Mesenteric fat pad (tissue), 1 donor: Measurements from ENCODE around the gene CD93. TPM values are rescaled to one million over a fixed set of nuclear protein-coding genes. Genes with fewer than 3 reads are reported as not detected.

ENCODE experiments used
- DNase-seq: peaks from one replicate; pipeline ENCODE4 v3.0.0-alpha.2; 2020; ENCODE audit warnings: low spot score
- total RNA-seq: library from RNA; stranded (reverse); fragmentation: NEBNext Ultra II Directional; extraction: Animal tissue kit (Norgen Biotek cat#: 25700); gene quantifications from one replicate; pipeline ENCODE4 v1.2.1, GENCODE V29; 2021
- donor health status: DM: yes; HTN: yes; CAD: no.

CD93 gene
- total RNA-seq, 1 donor from 2014 or later = 105 TPM

DNA sequence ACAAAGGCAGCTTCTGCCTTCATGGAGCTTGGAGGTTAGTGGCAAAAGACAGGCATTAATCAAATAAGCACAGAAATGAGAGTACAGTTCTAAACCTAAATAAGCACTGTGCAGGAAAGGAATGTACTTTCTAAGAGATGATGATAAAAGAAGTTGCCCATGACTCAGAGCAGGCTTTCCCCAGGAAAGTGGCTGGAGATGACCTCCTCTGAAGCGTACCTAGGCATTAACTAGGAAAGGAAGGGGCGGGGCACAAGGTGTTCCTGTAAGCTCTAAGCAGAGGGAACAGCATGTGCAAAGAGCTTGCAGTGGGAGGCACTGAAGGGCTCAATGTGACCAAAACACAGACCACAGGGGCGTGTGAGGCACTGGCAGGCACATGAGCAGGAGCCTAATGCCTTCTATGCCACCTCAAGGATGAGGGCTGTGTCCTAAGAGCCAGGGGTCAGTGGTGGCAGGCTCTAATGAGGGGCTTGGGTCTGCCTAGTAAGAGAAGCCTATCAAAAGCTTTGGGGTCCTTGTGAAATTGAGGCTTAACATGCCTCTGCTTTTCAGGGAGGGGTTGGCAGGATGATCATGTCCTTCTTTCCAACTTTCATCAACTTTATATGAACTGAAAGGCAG, 46.1 kb downstream of the CD93 start:
- DNase-seq = no peak

DNA sequence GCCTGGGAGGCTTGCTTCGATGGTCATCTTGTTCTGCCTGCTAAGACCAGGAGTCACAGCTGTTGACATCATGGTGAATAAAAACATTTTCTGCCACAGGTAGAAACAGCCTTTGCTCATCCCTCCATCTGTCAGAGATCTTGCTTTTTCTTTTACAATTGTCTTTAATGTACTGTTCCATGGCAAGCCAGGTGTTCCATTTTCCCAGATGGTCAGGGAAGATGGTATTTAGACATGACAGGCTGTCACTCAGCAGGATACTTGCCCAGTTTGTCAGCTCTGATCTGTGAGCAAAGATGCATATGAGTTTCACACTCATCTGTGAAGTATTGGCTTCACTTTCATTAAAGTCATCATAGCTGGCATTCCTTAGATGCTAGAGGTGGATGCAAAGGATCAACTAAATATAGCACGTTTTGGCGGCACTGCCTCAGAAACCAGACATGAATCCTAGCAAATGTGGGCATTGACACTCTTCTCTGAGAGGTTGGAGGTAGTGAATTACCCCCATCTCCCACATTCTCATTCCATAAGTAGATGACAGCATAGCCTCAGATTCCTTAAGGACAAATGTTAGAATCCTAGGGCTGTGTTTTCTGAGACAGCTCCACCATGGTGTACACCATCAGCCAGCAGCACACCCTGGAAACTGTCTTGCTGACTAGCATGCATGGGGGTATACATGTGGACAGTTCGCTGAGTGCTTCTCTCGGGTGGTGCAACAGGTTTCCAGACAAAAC, 46.8 kb downstream of the CD93 start:
- DNase-seq = no peak

DNA sequence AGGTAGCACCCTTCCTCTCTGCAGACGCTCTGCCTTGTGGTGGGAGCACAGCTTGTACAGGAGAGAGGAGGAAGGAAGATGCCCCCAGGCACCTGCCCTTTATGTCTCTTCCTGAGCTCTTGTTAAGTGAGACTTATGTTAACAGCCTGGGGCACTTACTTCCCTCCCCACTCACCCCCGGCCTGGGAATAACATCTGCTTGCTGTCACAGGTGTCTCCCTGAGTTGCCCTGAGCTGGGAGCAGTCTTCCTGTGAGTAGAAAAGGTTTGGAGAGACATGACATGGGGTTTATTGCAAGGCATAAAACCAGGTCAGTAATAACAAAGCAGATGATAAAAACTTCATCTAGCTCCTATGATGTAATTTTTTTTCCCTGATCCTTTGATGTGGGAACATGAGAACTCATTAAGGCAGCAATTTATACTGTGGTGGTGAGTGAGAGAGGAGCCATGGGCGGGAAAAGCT, 49.1 kb downstream of the CD93 start:
- DNase-seq = no peak

DNA sequence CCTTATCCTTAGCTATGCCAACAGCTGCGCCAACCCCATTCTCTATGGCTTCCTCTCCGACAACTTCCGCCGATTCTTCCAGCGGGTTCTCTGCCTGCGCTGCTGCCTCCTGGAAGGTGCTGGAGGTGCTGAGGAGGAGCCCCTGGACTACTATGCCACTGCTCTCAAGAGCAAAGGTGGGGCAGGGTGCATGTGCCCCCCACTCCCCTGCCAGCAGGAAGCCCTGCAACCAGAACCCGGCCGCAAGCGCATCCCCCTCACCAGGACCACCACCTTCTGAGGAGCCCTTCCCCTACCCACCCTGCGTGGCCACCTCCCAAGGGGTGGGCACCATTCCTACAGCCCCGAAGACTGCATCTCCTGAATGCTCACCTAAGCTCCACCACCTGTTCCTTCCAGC, 49.8 kb downstream of the CD93 start:
- DNase-seq = no peak

DNA sequence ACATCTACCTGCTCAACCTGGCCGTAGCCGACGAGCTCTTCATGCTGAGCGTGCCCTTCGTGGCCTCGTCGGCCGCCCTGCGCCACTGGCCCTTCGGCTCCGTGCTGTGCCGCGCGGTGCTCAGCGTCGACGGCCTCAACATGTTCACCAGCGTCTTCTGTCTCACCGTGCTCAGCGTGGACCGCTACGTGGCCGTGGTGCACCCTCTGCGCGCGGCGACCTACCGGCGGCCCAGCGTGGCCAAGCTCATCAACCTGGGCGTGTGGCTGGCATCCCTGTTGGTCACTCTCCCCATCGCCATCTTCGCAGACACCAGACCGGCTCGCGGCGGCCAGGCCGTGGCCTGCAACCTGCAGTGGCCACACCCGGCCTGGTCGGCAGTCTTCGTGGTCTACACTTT, 50.4 kb downstream of the CD93 start:
- DNase-seq = no peak

DNA sequence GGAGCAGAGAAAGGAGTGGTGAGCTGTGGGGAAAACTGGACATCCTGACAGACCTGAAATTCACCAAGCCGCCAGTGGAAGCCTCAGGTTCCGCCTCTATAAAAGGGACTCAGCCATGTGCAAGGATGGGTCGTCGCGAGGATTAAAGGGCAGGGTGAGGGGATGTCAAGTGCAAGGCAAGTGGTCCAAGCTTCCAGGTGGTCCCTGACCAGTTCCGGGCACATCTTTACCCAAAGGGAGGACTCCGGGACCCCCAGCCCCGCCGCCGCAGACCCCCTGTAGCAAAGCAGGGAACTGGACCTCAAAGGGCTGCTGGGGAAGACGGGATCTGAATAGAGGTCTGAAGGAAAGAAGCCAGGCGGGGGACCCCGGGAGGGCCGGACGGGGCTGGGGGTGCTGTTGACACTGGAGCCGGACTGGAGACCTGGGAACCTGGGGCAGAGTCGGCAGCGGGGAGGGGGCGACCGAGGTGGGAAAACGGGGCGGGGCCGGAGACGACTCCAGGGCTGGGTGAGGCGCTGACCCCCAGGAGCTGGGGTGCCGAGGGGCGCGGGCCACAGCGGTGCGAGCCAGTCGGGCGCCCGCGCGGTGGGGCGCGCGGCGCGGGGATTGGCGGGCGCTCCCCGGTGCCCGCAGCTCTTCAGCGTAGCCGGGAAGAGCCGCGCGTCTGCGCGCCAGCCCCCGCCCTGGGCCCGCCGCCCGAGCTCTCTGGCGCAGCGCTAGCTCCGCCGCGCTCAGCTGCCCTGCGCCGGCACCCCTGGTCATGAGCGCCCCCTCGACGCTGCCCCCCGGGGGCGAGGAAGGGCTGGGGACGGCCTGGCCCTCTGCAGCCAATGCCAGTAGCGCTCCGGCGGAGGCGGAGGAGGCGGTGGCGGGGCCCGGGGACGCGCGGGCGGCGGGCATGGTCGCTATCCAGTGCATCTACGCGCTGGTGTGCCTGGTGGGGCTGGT, 51.1 kb downstream of the CD93 start, which contains the start of gene SSTR4:
Gene SSTR4, plus strand, starts transcription at position 592 of the 951 bp plus-strand sequence. Its CDS starts 172 bp downstream, at position 764.
- DNase-seq = no peak

DNA sequence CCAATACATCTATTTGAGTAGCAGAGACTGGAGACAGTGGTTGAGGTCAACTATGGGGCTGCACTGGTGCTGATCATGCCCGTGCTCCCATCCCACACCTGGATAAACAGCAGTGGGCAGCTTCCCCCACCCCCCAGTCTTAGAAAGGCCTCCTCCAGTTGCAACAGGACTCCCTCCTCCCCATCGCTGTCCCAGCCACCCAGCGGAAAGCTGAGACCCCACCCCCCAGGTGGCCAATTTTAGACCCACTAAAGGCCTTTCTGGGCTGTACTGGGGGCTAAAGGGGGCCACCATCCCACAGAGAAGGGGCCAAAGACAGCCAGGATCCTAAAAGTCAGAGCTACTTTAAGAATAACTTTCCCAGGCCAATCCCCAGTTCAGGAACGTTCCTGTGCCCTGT, 52.2 kb downstream of the CD93 start:
- DNase-seq = no peak

DNA sequence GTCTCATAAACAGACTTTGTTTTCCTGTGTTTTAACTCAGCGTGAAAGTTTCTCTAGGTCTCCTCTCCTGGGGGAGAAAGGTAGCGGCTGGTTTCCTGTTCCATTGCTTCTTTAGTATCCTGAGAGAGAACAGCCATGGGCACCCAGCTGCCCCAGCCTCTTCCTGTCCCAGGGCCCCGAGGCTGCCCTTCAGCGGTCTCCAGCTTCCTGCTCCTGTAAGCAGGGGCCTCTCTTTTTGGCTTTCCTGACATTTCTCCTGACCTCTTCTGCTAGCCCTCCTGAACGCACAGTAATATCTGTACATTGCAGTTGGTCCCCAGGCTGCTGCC, 53.4 kb downstream of the CD93 start:
- no peak for DNase-seq

DNA sequence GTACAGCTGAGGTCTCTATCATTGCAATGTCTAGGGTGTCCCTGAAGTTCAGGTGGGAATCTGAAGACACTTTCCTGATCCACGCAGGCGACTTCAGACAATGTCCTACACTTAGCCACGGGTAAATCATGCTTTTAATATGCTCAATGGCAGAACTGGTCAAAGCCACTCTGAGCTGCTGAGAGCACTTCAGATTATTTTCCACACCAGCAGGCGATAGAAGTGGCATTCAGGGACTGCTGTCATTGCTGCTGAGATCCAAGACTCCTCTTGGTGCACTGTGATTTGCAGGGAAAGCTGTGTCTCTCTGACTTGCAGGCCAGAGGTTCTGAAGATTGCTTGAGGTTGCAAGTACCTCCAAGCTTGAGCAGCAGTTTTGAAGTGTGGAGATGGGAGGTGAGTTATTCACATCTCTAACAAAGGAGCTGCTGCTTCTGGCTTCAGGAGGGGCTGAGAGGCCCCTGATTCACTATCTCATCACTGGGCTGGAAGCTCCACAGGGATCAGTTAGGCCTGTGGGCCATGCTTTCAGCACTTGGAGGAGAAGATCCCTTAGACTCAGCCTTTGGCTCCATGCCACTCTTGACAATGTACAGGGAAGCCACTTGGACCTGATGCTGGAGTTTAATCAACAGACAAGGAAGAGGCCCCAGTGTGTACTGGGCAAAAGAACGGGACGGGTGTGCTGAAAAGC, 53.9 kb downstream of the CD93 start:
- DNase-seq = no peak

DNA sequence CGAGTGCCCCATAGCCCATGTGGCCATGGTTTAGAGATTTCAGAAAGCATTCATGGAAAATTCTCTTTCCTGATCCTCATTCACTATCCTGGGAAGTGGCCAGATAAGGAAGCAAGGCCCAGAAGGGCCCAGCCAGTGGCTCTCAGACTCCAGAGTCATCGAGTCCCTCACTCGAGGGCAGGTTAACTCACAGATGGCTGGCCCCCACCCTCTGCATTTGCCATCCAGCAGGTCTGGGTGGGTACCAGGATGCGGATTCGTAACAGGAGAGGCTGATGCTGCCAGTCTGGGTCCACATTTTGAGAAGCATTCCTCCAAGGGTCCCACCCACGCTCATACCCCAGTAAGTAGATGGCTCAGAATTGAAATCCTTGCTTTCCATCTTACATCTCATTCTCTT, 54.8 kb downstream of the CD93 start:
- DNase-seq = no peak

Other genes starting within 250 kb of the CD93 start
- not detected for gene SSTR4, start 51.0 kb downstream of the CD93 start, total RNA-seq
- gene THBD, start 36.7 kb downstream of the CD93 start, total RNA-seq = 49.6 TPM